ENCODE data around the gene ZCCHC14.
"Not testable (repeated sequence)": the region's sequence is repeated elsewhere in the genome, so short reads cannot be mapped to it uniquely, and the experiment has no call there.

Gene ZCCHC14

DNA sequence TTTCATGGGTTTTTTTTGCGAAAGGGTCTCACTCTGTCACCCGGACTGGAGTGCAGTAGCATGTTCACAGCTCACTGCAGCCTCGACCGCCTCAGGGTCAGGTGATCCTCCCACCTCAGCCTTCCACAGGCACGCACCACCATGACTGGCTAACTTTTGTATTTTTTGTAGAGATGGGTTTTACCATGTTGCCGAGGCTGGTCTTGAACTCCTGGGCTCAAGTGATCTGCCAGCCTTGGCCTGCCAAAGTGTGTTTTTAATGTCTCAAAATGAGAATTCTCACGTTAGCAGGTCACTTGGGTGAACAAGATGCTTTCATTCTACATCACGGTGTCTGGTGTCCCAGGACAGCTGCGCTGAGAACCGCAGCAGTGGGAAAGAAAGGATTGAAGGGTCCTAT, 112.4 kb downstream of the ZCCHC14 start:
- Histone ChIP-seq H4K20me1 (ENCODE audit: low read depth, low read length) (no peaks in the 10 kb centered on the region), H3F3A (ENCODE audit: insufficient read depth) (no peaks in the 10 kb centered on the region), H3K9me2 (replicated peaks; ENCODE audit: insufficient read depth, low read length) (no peaks in the 10 kb centered on the region), H3K4me3 (ENCODE audit: insufficient read depth, low read length, poor library complexity, severe bottlenecking) (no peak overlapping the region), H3K4me2 (ENCODE audit: low read depth, low read length, poor library complexity, severe bottlenecking) (no peak overlapping the region), H2AFZ (ENCODE audit: low read depth, low read length, severe bottlenecking) (no peak overlapping the region), H3K27me3 (ENCODE audit: low read length) (no peaks in the 10 kb centered on the region), H3K79me2 (ENCODE audit: insufficient read depth, low read length) (peaks cover 71% of the 10 kb centered on the region), H3K9me3 (ENCODE audit: insufficient read depth, low read length) (no peaks in the 10 kb centered on the region), H3K36me3 (ENCODE audit: low read length) (no peaks in the 10 kb centered on the region; the same call in 1 of the 2 replicates), H3K9ac (ENCODE audit: low read length) (no peak overlapping the region), H3K27ac (ENCODE audit: low read depth, low read length) (no peak overlapping the region)
- TF ChIP-seq EZH2phosphoT487 (conservative IDR thresholded peaks at IDR 0.05; ENCODE audit: low read length), result no peak
- TF ChIP-seq, protein P1, sequence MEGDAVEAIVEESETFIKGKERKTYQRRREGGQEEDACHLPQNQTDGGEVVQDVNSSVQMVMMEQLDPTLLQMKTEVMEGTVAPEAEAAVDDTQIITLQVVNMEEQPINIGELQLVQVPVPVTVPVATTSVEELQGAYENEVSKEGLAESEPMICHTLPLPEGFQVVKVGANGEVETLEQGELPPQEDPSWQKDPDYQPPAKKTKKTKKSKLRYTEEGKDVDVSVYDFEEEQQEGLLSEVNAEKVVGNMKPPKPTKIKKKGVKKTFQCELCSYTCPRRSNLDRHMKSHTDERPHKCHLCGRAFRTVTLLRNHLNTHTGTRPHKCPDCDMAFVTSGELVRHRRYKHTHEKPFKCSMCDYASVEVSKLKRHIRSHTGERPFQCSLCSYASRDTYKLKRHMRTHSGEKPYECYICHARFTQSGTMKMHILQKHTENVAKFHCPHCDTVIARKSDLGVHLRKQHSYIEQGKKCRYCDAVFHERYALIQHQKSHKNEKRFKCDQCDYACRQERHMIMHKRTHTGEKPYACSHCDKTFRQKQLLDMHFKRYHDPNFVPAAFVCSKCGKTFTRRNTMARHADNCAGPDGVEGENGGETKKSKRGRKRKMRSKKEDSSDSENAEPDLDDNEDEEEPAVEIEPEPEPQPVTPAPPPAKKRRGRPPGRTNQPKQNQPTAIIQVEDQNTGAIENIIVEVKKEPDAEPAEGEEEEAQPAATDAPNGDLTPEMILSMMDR (IDR thresholded peaks at IDR 0.05; ENCODE audit: insufficient read depth, low read length, poor library complexity, severe bottlenecking), result no peak

GRCh38 chr16:87379312-87379752, 113.5 kb downstream of the ZCCHC14 start:
- not testable (repeated sequence) for H3K9me2 ChIP-seq (replicated peaks; ENCODE audit: insufficient read depth, low read length); H3K27ac ChIP-seq (ENCODE audit: low read depth, low read length); H3F3A ChIP-seq (ENCODE audit: insufficient read depth); H3K4me3 ChIP-seq (ENCODE audit: insufficient read depth, low read length, poor library complexity, severe bottlenecking); H3K9me3 ChIP-seq (ENCODE audit: insufficient read depth, low read length); H3K4me2 ChIP-seq (ENCODE audit: low read depth, low read length, poor library complexity, severe bottlenecking); H3K36me3 ChIP-seq (ENCODE audit: low read length); H3K27me3 ChIP-seq (ENCODE audit: low read length); H4K20me1 ChIP-seq (ENCODE audit: low read depth, low read length); H3K9ac ChIP-seq (ENCODE audit: low read length); H2AFZ ChIP-seq (ENCODE audit: low read depth, low read length, severe bottlenecking)
- peaks cover 80% of the 10 kb centered on the region for H3K79me2 ChIP-seq (ENCODE audit: insufficient read depth, low read length)

- Histone ChIP-seq H3K4me3 (ENCODE audit: insufficient read depth, low read length, poor library complexity, severe bottlenecking) (no peak overlapping the region), H3K27me3 (ENCODE audit: low read length) (no peaks in the 10 kb centered on the region)
Observed at GRCh38 chr16:87376660-87377059, 116.2 kb downstream of the ZCCHC14 start.

GRCh38 chr16:87375426-87376135, 117.2 kb downstream of the ZCCHC14 start:
- Histone ChIP-seq H3K9ac (ENCODE audit: low read length) (no peak overlapping the region), H3K4me2 (ENCODE audit: low read depth, low read length, poor library complexity, severe bottlenecking) (no peak overlapping the region), H4K20me1 (ENCODE audit: low read depth, low read length) (no peaks in the 10 kb centered on the region)

More at GRCh38 chr16:87376660-87377059, 116.2 kb downstream of the ZCCHC14 start:
- no peaks in the 10 kb centered on the region for H3K9me2 ChIP-seq (replicated peaks; ENCODE audit: insufficient read depth, low read length)
- H3K9me3 ChIP-seq (ENCODE audit: insufficient read depth, low read length), result no peaks in the 10 kb centered on the region
- no peak overlapping the region for H3K4me2 ChIP-seq (ENCODE audit: low read depth, low read length, poor library complexity, severe bottlenecking)
- H3F3A ChIP-seq (ENCODE audit: insufficient read depth), result no peaks in the 10 kb centered on the region
- no peak overlapping the region for H3K27ac ChIP-seq (ENCODE audit: low read depth, low read length)
- TF ChIP-seq, protein P1 (IDR thresholded peaks at IDR 0.05; ENCODE audit: insufficient read depth, low read length, poor library complexity, severe bottlenecking), result no peak
- TF ChIP-seq EZH2phosphoT487 (conservative IDR thresholded peaks at IDR 0.05; ENCODE audit: low read length), result no peak
- no peaks in the 10 kb centered on the region for H4K20me1 ChIP-seq (ENCODE audit: low read depth, low read length)
- peaks cover 84% of the 10 kb centered on the region for H3K79me2 ChIP-seq (ENCODE audit: insufficient read depth, low read length)
- H3K9ac ChIP-seq (ENCODE audit: low read length), result no peak overlapping the region
- H3K36me3 ChIP-seq (ENCODE audit: low read length), result no peaks in the 10 kb centered on the region; the same call in 1 of the 2 replicates
- H2AFZ ChIP-seq (ENCODE audit: low read depth, low read length, severe bottlenecking), result no peak overlapping the region

More at GRCh38 chr16:87375426-87376135, 117.2 kb downstream of the ZCCHC14 start:
- Histone ChIP-seq H2AFZ (ENCODE audit: low read depth, low read length, severe bottlenecking) (no peak overlapping the region), H3K9me3 (ENCODE audit: insufficient read depth, low read length) (no peaks in the 10 kb centered on the region), H3K9me2 (replicated peaks; ENCODE audit: insufficient read depth, low read length) (no peaks in the 10 kb centered on the region), H3K36me3 (ENCODE audit: low read length) (no peaks in the 10 kb centered on the region; the same call in 1 of the 2 replicates), H3F3A (ENCODE audit: insufficient read depth) (no peaks in the 10 kb centered on the region), H3K79me2 (ENCODE audit: insufficient read depth, low read length) (peaks cover 84% of the 10 kb centered on the region), H3K27me3 (ENCODE audit: low read length) (no peaks in the 10 kb centered on the region), H3K27ac (ENCODE audit: low read depth, low read length) (no peak overlapping the region), H3K4me3 (ENCODE audit: insufficient read depth, low read length, poor library complexity, severe bottlenecking) (no peak overlapping the region)
- TF ChIP-seq, protein P1 (IDR thresholded peaks at IDR 0.05; ENCODE audit: insufficient read depth, low read length, poor library complexity, severe bottlenecking), result no peak
- no peak for TF ChIP-seq EZH2phosphoT487 (conservative IDR thresholded peaks at IDR 0.05; ENCODE audit: low read length)
